ENCODE data around the gene SRP9.

- TF ChIP-seq, protein P1, sequence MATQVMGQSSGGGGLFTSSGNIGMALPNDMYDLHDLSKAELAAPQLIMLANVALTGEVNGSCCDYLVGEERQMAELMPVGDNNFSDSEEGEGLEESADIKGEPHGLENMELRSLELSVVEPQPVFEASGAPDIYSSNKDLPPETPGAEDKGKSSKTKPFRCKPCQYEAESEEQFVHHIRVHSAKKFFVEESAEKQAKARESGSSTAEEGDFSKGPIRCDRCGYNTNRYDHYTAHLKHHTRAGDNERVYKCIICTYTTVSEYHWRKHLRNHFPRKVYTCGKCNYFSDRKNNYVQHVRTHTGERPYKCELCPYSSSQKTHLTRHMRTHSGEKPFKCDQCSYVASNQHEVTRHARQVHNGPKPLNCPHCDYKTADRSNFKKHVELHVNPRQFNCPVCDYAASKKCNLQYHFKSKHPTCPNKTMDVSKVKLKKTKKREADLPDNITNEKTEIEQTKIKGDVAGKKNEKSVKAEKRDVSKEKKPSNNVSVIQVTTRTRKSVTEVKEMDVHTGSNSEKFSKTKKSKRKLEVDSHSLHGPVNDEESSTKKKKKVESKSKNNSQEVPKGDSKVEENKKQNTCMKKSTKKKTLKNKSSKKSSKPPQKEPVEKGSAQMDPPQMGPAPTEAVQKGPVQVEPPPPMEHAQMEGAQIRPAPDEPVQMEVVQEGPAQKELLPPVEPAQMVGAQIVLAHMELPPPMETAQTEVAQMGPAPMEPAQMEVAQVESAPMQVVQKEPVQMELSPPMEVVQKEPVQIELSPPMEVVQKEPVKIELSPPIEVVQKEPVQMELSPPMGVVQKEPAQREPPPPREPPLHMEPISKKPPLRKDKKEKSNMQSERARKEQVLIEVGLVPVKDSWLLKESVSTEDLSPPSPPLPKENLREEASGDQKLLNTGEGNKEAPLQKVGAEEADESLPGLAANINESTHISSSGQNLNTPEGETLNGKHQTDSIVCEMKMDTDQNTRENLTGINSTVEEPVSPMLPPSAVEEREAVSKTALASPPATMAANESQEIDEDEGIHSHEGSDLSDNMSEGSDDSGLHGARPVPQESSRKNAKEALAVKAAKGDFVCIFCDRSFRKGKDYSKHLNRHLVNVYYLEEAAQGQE (IDR thresholded peaks at IDR 0.05; ENCODE audit: insufficient read depth in 1 of 2, low read depth in 2 of 2, low read length in 1 of 2): no peak
- no peak for TF ChIP-seq CTCF (IDR thresholded peaks at IDR 0.05)
These were observed 39.8 kb upstream of the SRP9 start for GRCh38 chr1:225737866-225738265.

Data from Panc1 (cell line).